ENCODE data around the gene P2RY12. TPM values are rescaled to one million over a fixed set of nuclear protein-coding genes. Genes with fewer than 3 reads are reported as not detected.

Gene P2RY12
- total and polyA plus RNA-seq, 2 of the 4 experiments (the other 2 are of a cell fraction): not detected

DNA sequence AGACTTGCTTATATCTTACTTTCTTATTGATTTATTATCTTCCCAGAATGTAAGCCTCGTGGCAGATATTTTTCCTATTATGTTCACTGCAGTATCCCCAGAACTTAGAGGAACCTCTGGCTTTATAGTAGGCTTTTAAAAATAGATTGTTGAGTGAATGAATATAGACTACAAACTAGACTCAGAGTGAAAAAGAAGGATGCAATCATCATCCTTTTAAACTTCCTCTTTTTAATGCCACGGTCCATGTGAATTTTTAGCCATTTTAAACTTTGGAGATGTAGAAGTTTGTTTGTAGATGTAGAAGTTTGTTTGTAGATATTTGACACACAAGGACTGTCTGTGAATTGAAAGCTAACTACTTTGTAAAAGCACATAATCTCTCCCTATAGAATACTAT lies 7.2 kb upstream of the P2RY12 start:
- H3K27ac ChIP-seq (ENCODE audit: insufficient read depth, low read length): no peak overlapping the region
- H3K4me3 ChIP-seq (ENCODE audit: insufficient read depth, low read depth, low read length): no peak overlapping the region
- intact Hi-C loops (cut with micrococcal nuclease) (no loop called here), in situ Hi-C loops (cut with MboI; ENCODE audit: low sequenced_read_pairs) (no loop called here), dilution Hi-C loops (cut with HindIII; ENCODE audit: low sequenced_read_pairs, unreplicated experiment) (no loop called here)
- WGBS, 2 experiments (ENCODE audit: extremely low coverage in 2 of 2, insufficient read length in 1 of 2): no CpG with 5 or more reads among the region's 2 CpGs
- TF ChIP-seq, protein P1, sequence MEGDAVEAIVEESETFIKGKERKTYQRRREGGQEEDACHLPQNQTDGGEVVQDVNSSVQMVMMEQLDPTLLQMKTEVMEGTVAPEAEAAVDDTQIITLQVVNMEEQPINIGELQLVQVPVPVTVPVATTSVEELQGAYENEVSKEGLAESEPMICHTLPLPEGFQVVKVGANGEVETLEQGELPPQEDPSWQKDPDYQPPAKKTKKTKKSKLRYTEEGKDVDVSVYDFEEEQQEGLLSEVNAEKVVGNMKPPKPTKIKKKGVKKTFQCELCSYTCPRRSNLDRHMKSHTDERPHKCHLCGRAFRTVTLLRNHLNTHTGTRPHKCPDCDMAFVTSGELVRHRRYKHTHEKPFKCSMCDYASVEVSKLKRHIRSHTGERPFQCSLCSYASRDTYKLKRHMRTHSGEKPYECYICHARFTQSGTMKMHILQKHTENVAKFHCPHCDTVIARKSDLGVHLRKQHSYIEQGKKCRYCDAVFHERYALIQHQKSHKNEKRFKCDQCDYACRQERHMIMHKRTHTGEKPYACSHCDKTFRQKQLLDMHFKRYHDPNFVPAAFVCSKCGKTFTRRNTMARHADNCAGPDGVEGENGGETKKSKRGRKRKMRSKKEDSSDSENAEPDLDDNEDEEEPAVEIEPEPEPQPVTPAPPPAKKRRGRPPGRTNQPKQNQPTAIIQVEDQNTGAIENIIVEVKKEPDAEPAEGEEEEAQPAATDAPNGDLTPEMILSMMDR (conservative IDR thresholded peaks at IDR 0.05; ENCODE audit: low read depth, low read length): no peak
- TF ChIP-seq RAD21 (IDR thresholded peaks at IDR 0.05; ENCODE audit: low read length) (no peak), RCOR1 (IDR thresholded peaks at IDR 0.05; ENCODE audit: insufficient replicate concordance, low read length) (no peak), BHLHE40 (IDR thresholded peaks at IDR 0.05; ENCODE audit: low read depth, low read length) (no peak), RFX5 (IDR thresholded peaks at IDR 0.05; ENCODE audit: low read depth, low read length) (no peak), MAZ (IDR thresholded peaks at IDR 0.05; ENCODE audit: borderline replicate concordance, low read depth, low read length) (no peak), MAFK (IDR thresholded peaks at IDR 0.05; ENCODE audit: low read depth, low read length) (no peak), CEBPB (IDR thresholded peaks at IDR 0.05; ENCODE audit: low read depth, low read length) (no peak), CHD1 (IDR thresholded peaks at IDR 0.05; ENCODE audit: low read depth, low read length) (no peak), FOS (IDR thresholded peaks at IDR 0.05; ENCODE audit: low read depth, low read length) (no peak)
- H3K4me1 ChIP-seq (ENCODE audit: control insufficient read depth, insufficient read depth, low read length): no peaks in the 10 kb centered on the region
- H2BK20ac ChIP-seq (ENCODE audit: low read depth, low read length): no peak overlapping the region
- no peak overlapping the region for H3K18ac ChIP-seq (ENCODE audit: low read depth, low read length)
- H3K36me3 ChIP-seq (ENCODE audit: control insufficient read depth, insufficient read depth, low read length): no peaks in the 10 kb centered on the region
- H2AK9ac ChIP-seq (replicated peaks; ENCODE audit: low read depth, low read length, poor library complexity): no peak overlapping the region
- H2AFZ ChIP-seq (replicated peaks; ENCODE audit: low read length, poor library complexity): no peak overlapping the region
- ATAC-seq (ENCODE audit: low read depth) (no peak), DNase-seq (no peak)
- BruUV-seq (replicated peaks): no TSS peak
- no peak overlapping the region for H2BK15ac ChIP-seq (ENCODE audit: low read depth, low read length)
- no peak overlapping the region for H3K14ac ChIP-seq (replicated peaks; ENCODE audit: low read depth, low read length)
- H4K8ac ChIP-seq (ENCODE audit: low read depth in 2 of 2, low read length in 2 of 2): no peak overlapping the region
- H3K56ac ChIP-seq (ENCODE audit: extremely low read depth, insufficient read depth, low read length): no peak overlapping the region
- H3K27me3 ChIP-seq (ENCODE audit: control insufficient read depth, insufficient read depth, low read length): no peaks in the 10 kb centered on the region
- no peak overlapping the region for H2AK5ac ChIP-seq (ENCODE audit: low read depth, low read length)
- no peak overlapping the region for H2BK120ac ChIP-seq (ENCODE audit: low read depth, low read length)
- no peak overlapping the region for H3K4ac ChIP-seq (ENCODE audit: low read depth, low read length)
- no peak overlapping the region for H3K9ac ChIP-seq (ENCODE audit: low read depth, low read length)
- no peak overlapping the region for H3K23ac ChIP-seq (ENCODE audit: low read depth, low read length)
- no peaks in the 10 kb centered on the region for H3K9me1 ChIP-seq (ENCODE audit: insufficient read depth, low read length)
- H3K79me1 ChIP-seq (ENCODE audit: low read depth in 1 of 2, low read length in 2 of 2): no peaks in the 10 kb centered on the region
- H2BK5ac ChIP-seq (ENCODE audit: low read depth, low read length, poor library complexity, severe bottlenecking): no peak overlapping the region
- no peaks in the 10 kb centered on the region for H3K9me3 ChIP-seq (ENCODE audit: control insufficient read depth, insufficient read depth, low read length)
- H3K4me2 ChIP-seq (ENCODE audit: low read depth, low read length): no peak overlapping the region
- no peaks in the 10 kb centered on the region for H4K20me1 ChIP-seq (ENCODE audit: insufficient read depth, low read length)
- H4K5ac ChIP-seq (ENCODE audit: low read depth, low read length): no peak overlapping the region
- H4K91ac ChIP-seq (ENCODE audit: insufficient read depth, low read depth, low read length): no peak overlapping the region
- CTCF ChIA-PET: no interaction called here
- POLR2A ChIA-PET (ENCODE audit: unreplicated experiment): no interaction called here
